GM19372 (cell line): ENCODE measurements around the gene PDE4D.

Experiments
- ATAC-seq: cut with Tn5 transposase; IDR thresholded peaks from one replicate; pipeline ENCODE4 v1.9.1; 2021; ENCODE audit warnings: mild to moderate bottlenecking, low read depth, moderate library complexity; ENCODE audit not compliant: unreplicated experiment

PDE4D gene

DNA sequence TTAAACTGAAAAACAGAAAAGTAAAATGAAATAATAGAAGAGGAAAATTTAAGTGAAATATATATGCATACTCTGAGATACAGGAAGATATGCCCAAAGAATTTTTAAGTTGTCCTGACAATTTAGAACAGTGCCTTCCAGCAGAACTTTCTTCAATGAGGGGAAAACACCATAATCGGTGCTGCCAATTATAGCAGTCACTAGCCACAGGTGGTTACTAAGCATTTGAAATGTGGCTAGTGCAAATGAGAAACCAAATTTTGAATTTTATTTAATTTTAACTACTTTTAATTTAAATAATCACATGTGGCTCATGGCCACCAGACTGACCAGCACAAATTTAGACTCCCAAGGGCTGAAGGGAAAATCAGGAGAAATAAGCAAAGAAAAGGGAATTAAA is 900.1 kb downstream of the PDE4D start:
- no peak for ATAC-seq

DNA sequence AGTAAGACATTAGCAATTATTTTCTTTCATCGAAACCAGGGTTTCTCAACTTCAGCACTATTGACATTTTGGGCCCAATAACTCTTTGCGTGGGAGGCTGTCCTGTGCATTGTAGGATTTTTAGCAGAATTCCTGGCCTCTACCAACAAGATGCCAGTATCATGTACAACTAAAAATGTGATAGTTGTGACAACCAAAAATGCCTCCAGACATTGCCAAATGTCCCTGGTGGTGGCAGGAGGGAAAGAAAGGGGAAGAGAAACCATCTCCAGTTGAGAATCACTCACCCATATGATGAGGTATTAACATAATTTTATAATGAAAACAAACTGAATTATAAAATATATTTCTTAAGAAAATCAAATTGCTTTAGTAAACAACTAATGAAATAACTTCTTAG is 904.6 kb downstream of the PDE4D start:
- no peak for ATAC-seq

DNA sequence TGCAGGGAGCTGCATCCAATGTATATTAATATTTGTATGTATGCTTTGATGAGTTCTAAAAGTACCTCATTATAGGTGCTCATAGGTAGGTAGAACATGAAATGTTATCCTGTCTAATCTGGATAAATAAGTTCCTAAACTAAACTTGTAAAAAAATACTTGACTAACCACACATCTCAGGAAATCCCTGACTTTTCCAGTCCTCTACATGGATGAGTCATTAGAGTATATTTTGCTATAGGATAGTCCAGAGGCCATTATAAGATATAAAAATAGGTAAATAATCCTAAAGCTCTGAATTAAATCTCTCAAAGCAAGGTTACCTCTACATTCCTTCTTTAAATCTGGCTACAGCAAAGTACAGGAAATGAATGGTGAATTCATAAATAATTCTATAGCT is 906.3 kb downstream of the PDE4D start:
- no peak for ATAC-seq

DNA sequence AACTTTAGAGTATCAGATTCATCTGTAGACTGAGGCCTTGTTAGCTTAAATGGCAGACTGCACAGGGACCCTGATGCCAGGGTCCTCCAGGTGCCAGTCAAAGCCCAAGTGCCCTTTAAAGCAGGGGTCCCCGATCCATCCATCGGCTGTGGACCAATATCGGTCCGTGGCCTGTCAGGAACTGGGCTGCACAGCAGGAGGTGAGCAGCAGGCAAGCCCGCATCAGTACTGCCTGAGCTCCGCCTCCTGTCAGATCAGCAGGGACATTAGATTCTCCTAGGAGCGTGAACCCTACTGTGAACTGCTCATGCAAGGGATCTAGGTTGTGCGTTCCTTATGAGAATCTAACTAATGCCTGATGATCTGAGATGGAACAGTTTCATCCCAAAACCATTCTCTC is 907.2 kb downstream of the PDE4D start:
- ATAC-seq, result no peak

DNA sequence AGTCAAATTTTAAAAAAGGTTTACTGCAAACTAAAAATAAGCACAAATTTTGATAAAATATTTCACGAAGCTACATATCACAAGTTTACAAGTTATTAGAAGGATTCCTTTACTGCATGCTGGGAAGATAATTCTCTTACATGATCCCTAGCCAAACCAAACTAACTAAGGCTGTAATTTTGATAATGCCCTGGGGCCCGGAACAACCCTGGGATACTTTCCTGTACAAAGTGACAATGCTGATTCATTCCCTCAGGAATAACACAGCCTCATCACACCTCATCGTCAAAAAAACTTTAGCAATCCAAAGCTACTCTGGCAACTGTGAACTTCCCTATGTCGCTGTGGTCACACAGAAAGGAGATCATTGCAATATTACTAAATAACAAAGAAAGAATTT is 907.8 kb downstream of the PDE4D start:
- ATAC-seq, result no peak

DNA sequence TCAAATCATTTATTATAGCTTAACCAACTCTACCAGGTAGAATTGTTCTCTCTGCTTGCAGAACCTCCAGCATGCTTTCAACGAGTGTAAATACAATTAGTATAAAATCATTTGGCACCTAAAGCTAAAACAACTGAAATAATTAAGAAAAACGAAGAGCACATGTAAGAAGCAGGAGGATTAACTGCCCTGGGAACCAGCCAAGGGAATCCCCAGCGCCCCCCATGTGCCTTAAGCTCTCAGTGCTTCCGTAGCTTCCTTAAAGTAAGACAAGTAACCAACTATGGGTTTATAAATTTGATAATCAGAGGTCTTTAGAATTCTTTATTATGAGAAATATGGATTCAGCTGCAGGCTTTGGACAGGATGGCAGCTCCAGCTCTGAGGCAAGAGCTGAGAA is 908.2 kb downstream of the PDE4D start:
- ATAC-seq, result no peak

DNA sequence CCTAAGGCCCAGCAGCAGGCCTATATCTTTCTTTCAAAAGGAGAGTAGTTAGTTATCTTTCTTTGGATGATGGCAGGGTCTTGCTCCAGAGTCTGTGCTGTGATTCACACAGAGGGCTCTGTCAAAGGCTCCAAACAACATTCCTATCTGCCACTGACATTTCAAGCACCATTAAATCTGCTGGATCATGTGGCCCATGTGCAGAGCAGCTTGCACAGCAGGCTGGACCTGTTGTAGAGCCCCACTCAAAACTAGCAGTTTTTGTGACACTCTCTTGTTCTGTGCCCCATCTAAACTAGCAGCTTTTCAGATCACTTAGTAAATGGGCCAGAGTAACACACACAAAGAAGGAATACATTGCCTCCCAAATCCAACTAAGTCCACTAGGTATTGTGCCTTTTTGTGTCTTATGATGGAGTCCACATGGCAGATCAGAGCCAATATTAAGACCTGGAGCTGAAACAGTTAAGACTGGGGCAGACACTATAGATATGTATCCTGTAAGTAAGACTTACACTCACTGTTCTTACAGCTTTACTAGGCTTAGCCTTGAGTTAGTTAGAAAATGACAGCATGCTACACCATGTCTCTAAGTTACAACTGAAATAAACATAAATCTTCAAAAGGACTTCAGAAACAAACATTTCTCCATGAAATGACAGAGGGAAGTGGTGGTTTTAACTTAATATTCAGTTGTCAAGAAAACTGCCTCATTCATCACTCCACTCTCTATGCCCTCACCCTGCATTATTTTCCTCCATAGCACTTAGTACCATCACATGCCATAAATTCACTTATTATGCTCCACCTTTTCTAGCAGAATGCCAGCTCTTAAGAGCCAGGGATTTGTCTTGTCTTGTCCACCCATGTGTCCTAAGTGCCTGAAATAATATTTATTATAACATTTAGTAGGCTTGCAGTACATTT is 909.7 kb downstream of the PDE4D start:
- ATAC-seq, result no peak

DNA sequence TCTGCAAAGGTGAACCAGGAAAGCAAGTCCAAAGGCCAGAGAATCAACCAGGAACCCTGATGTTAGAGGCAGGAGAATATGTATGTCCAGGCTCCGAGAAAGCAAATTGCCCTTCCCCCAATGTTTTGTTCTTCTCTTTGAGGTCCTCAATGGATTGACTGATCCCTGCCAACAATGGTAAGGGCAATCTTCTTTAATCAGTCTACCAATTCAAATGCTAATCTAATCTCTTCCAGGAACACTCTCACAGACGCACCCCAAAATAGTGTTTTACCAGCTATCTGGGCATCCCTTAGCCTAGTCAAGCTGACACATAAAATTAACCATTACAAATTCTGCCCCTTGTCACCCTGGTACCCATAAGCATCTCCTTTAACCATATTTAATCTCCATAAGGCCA is 912.6 kb downstream of the PDE4D start:
- no peak for ATAC-seq

DNA sequence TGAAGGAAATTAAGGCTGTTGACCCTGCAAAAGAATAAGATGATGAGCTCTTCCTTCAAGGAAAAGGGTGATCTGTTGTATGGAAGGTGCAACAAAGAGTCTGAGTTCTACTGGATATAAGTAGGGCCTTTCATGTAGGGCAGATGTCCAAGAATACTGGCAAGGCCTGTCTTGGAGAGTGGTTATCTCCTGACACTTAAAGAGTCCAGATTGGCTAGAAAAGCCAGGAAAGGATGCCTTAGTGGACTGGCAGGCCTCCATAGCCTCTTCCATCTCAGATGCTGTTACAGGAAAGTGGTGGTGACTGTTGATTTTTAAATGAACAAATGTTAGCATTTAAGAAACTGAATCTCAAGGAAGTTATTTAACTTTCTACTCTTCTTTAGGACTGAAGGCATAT is 914.4 kb downstream of the PDE4D start:
- ATAC-seq, result no peak

DNA sequence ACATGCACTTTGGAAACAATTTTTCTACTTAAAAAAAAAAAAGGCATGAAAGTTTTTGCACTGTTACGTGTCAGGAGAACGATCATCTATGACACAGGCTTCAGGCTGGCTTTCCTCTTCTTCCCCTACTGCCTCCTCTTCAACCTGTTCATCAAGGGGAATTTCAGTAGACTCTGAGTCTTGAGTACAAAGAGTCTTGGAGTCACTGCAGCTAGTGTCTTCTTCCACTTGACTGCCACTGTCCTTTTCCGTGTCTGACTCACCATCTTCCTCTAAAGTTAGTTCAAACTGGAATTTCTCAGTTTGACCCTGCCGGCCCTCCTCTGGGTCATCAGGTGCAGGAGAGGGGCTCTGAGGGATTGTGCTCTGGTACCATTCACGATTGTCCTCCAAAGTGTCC is 918.9 kb downstream of the PDE4D start:
- ATAC-seq, result no peak

DNA sequence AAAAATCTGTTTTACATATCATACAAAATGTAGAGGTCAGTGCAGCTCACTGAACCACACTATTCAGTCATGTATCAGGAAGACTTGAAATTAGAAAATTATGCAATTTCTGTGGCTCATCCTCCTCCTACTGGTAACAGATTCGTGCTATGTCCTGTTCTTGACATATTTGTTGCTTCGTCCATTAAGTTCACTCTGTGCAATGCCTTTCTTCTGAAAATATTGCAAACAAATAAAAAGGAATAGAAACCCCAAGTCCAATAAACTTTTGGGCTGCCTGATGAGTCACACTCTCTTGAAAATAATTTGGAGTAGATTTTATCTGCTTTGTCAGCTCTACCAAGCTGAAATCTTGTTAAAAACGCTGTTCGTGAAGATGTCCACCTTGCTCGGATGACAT is 919.4 kb downstream of the PDE4D start:
- ATAC-seq, result no peak

DNA sequence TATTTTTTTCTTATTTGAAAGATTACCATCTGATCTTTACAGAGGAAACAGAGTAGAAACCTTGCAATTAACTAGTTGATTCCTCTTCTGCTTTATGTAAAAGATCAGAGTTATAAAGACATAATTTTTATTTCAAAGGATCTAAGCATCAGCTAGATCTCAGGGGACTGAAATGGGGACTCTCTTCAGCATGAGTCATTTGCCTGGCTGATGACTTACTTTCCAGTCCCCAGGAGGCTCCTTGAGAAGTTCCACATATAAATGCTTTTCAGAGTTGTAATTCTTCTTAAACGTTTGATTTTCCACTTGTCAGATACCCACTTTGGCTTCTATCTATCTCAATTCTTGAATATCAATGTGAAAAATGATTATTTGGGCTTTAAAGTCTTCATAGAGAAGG is 921.2 kb downstream of the PDE4D start:
- ATAC-seq, result no peak

DNA sequence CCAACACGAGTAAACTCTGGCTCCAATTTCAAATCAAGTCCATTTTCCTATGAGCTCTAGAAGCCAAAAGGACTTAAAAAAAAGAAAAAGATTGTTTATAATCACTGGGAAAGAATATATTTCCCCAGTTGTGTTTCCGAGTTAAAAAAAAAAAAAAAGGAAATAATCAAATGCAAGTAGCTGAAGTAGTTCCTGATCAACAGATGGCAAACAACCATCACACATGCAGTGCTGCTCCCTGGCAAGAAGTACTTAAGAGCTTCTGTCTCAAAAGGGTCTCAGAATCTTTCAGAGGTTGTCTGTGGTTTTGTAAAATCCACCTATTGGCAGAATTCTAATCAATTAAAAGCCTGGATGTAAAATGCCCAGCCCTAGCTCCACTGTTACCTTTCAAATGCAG is 922.8 kb downstream of the PDE4D start:
- ATAC-seq, result no peak

DNA sequence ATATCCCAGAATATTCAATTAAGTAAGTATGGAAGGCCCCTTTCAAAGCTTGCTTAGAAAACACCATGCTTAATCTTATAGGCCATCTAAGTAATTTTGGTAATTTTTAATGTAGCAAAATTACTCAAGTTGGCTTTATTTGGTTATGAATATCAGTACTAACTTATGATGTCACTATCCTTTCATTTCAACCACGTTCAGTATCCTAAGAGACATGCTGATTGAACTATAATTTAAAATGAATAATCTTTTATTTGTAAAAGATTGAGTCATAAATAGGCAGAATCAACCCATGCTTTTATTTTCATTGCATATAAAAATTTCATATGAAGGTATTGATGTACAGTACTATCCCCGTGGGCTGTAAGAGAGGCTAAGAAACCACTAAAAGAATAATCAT is 923.7 kb downstream of the PDE4D start:
- ATAC-seq, result no peak

DNA sequence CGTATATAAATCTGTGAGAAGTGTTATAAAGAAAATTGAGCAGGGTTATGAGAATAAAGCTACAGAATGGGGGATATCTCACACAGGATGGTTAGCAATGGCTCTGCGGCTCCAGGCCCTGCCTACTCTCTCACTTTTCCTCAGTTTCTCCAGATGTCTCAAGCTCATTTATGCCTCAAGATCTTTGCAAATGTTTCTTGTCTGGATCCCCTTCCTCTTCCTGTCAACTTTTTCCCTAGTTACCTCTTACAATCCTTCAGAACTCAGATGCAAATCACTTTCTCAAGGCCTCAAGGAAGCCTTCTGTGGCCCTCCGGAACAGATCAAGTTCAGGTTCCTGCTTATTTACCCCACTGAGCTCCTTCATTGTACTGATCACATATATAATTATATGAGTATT is 924.3 kb downstream of the PDE4D start:
- no peak for ATAC-seq

DNA sequence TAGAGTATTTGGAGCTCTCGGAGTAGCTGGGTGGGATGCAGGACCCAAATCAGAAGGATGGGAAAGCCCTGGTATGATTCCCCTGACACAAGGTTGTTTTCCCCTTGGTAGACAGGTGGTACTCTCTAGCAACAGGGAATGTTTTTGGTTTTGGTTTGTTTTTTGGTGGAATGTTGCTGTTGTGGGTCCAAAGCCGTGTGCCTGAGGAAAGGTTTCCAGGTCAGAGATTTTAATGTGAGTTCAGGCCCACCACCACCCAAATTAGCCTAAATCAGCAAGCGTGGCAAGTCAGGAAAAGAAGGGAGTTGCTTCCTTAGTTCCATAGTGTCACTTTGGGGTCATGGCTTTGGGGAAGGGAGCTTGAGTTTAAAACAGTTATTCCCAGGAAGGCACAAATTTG is 925.2 kb downstream of the PDE4D start:
- no peak for ATAC-seq

DNA sequence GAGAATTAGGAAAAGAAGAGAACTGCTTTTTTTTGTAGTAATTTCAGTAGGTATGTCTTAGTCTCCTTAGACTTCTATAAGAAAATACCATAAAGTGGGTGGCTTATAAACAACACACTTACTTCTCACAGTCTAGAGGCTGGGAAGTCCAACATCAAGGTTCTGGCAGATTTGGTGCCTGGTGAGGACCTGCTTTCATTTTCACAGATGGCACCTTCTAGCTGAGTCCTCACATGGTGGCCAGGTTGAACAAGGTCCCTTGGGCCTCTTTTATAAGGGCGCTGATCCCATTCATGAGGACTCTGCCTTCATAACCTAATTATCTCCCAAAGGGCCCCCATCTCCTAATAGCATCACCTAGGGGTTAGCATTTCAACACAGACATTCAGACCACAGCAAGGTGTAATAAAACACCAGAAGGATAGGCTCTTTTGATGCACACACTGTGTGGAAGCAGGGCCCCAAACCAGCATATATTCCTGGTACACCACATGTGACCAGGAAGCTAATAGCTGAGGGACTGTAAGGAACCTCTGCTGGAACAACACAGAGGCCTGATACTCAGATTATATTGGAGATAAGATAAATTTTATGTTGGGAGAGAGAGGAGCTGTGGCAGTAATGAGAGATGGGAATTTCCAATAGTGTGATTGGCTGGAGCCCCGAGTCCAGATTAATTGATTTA is 925.8 kb downstream of the PDE4D start:
- no peak for ATAC-seq

DNA sequence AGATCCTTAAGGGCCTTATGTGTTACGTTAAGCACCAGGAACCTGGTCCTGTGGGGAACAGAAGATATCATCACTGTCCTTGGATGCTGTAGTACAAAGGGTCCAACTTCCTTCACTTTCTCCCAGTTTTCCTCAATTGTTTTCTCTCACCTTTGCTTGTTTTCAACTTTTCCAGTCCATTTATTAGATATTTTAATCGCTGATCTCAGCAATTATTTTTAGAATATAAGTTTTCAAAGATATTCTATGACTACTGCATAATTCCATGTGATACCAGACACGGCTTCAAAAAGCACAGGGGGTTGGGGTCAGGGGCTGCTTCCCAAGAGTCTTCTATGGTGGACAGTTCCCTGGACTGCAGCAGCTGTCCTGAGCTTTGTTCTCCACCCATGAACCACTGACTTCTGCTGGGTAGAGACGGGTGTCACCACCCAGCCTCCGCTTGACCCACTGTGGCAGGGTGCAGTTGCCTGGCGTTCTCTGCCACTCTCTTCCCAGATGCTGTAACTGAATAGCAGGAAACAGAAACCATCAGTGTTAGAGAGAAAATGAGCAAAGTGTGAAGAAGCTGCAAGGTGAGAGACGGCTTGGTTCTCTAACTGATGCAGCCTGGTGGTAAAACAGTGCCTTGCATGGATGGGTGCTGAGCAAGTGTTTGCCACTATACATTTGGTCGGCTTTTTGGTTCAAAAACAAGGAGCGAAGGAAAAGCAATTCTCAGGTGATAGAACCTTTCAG is 927.7 kb downstream of the PDE4D start:
- no peak for ATAC-seq

DNA sequence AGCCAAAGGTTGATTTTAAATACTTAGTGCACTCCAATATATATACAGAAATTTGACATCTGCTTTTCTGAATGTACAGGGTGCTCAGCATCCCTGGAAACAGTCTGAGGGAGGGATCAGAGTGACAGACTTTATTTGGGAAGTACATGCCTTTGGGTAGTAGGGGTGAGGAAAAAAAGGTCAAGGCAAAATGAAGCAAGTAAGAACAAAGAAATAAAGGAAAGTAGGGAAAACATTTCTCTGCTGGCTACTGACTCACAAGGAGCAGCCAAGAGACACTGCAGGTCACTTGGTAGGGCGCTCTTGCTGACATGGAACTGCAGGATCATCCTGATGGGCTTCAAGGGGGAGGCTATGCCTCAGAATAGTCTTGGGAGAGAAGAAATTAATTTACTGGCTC is 929.7 kb downstream of the PDE4D start:
- ATAC-seq, result no peak

DNA sequence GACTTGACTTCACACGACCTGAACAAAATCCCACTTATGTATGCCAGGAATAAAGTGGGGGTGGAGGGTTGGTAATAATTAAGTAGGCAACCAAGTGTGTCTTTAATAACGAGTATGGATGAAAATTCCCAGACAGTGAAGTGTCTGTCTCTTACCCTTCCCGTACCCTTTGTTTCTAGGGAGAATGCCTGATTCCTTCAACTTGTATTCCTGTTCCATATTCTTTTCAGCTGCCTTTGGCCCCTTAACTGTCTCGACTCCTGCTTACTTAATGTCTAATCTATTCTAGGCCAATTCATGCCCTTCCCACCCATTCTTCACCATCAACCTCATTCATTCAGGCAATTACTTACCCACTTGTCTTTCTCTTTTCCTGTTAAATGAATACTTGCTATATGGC is 930.2 kb downstream of the PDE4D start:
- no peak for ATAC-seq

DNA sequence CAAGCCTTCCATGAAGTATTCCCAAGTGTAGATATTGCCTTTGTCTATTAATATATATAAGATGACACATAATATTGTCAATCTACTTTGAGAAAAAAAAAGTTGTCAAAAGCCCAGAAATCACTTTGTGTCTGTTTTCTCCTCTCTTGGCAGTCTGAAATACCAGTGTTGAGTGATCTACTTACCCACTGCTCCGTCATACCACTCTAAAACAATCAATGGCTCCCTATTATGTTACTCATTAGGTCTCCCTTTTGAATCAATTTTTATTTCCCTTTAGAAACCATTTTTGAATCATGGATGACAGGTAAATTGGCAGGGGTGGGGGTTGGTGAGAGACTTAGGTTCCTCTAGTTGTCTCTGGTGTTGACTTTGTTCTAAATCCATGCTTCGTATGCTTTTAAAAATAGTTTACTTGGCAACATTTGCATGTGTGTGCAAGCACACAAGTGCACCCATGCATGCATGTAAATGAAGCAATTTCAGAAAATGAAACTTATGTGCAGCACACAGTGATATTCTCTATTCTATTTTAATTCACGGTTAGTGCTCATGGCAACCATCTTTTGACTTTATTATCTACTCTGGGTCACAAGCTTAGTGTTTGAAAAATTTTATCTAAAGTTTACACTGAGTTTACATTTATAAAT is 931.8 kb downstream of the PDE4D start:
- no peak for ATAC-seq
